H4 (cell line): ENCODE data around the gene KRTAP21-3. TPM values are rescaled to one million over a fixed set of nuclear protein-coding genes. Genes with fewer than 3 reads are reported as not detected.
A peak's percentile ranks its signal among the peaks of the same experiment; 100 is the strongest.
"Not testable (repeated sequence)": the region's sequence is repeated elsewhere in the genome, so short reads cannot be mapped to it uniquely, and the experiment has no call there.

ENCODE experiments used
- DNase-seq: peaks from one replicate; pipeline ENCODE4 v3.0.0-alpha.2; 2015; ENCODE audit warnings: low spot score
- total RNA-seq: library from RNA; depleted of rRNA; stranded (reverse); fragments of >200 nt; shearing (Covaris generic); gene quantifications from 2 replicates; pipeline ENCODE4 v1.2.3, GENCODE V29; 2014; rRNA removed

KRTAP21-3 gene
- not detected in 2 replicates for total RNA-seq

GRCh38 chr21:30718239-30718909 is at the start of gene KRTAP21-3:
Gene KRTAP21-3, minus strand, starts transcription at chr21:30718777. Its CDS starts 18 bp downstream, at chr21:30718759.
- DNase-seq = peak; percentile 19

GRCh38 chr21:30760776-30761175 is 42.2 kb upstream of the KRTAP21-3 start:
- DNase-seq = no peak

GRCh38 chr21:30758306-30758705 is 39.7 kb upstream of the KRTAP21-3 start:
- DNase-seq = no peak

GRCh38 chr21:30755328-30755727 is 36.8 kb upstream of the KRTAP21-3 start, which contains the start of gene KRTAP21-1:
Gene KRTAP21-1, minus strand, starts transcription at chr21:30755428. Its CDS starts 50 bp downstream, at chr21:30755378.
- DNase-seq = not testable (repeated sequence)

GRCh38 chr21:30747159-30747558 is 28.6 kb upstream of the KRTAP21-3 start, which contains the start of gene KRTAP21-2:
Gene KRTAP21-2, minus strand, starts transcription at chr21:30747259. Its CDS starts 57 bp downstream, at chr21:30747202.
- no peak for DNase-seq

- DNase-seq = no peak
Measured at GRCh38 chr21:30740462-30740861, 21.9 kb upstream of the KRTAP21-3 start.

GRCh38 chr21:30733026-30733425 is 14.4 kb upstream of the KRTAP21-3 start:
- DNase-seq = no peak

- DNase-seq = no peak
Measured at GRCh38 chr21:30726726-30727125, 8.1 kb upstream of the KRTAP21-3 start.

GRCh38 chr21:30719401-30719800 is 824 bp upstream of the KRTAP21-3 start:
- no peak for DNase-seq

GRCh38 chr21:30717105-30717504 is 1.5 kb downstream of the KRTAP21-3 start:
- no peak for DNase-seq

- no peak for DNase-seq
Measured at GRCh38 chr21:30714946-30715345, 3.6 kb downstream of the KRTAP21-3 start.

GRCh38 chr21:30714456-30714855 is 4.1 kb downstream of the KRTAP21-3 start:
- no peak for DNase-seq

- DNase-seq = no peak
Measured at GRCh38 chr21:30713766-30714165, 4.8 kb downstream of the KRTAP21-3 start.

- no peak for DNase-seq
Measured at GRCh38 chr21:30710499-30710898, 8.1 kb downstream of the KRTAP21-3 start.

- DNase-seq = no peak
Measured at GRCh38 chr21:30707409-30707808, 11.2 kb downstream of the KRTAP21-3 start.

- no peak for DNase-seq
Measured at GRCh38 chr21:30695956-30696355, 22.6 kb downstream of the KRTAP21-3 start.

- no peak for DNase-seq
Measured at GRCh38 chr21:30689822-30690221, 28.8 kb downstream of the KRTAP21-3 start.

- no peak for DNase-seq
Measured at GRCh38 chr21:30684506-30684905, 34.1 kb downstream of the KRTAP21-3 start.

- DNase-seq = no peak
Measured at GRCh38 chr21:30680586-30680985, 38.0 kb downstream of the KRTAP21-3 start.

GRCh38 chr21:30676737-30677136 is 41.8 kb downstream of the KRTAP21-3 start:
- no peak for DNase-seq

GRCh38 chr21:30674312-30674711 is 44.3 kb downstream of the KRTAP21-3 start:
- no peak for DNase-seq

GRCh38 chr21:30672985-30673650 is 45.5 kb downstream of the KRTAP21-3 start:
- no peak for DNase-seq

GRCh38 chr21:30668776-30669175 is 49.8 kb downstream of the KRTAP21-3 start:
- DNase-seq = no peak
